HG03103 (cell line): Measurements from ENCODE around the gene GRAMD1B.
"Not testable (repeated sequence)": the region's sequence is repeated elsewhere in the genome, so short reads cannot be mapped to it uniquely, and the experiment has no call there.

Experiments used
- ATAC-seq: cut with Tn5 transposase; IDR thresholded peaks from one replicate; pipeline ENCODE4 v1.9.1; 2021; ENCODE audit warnings: low read depth; ENCODE audit not compliant: unreplicated experiment

The GRAMD1B gene

DNA sequence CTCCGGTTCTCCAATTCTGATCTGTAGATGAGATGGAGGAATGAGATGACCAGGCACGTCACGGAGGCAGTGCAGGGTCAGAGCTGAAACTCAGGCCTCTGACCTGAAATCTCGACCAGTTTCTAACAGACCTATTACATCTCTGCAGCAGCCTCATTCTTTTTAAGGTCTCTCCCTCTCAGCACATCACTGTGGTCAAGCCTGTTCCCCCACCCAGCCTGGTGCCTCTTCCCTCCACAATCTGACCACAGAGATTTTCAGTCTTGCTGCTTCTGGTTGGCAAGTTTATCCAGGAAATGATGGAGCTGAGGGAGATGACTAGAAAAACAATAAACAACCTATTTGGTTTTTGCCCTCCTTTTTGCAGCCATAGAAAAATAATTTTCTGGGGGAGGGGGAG, 9.5 kb downstream of the GRAMD1B start:
- ATAC-seq = no peak

DNA sequence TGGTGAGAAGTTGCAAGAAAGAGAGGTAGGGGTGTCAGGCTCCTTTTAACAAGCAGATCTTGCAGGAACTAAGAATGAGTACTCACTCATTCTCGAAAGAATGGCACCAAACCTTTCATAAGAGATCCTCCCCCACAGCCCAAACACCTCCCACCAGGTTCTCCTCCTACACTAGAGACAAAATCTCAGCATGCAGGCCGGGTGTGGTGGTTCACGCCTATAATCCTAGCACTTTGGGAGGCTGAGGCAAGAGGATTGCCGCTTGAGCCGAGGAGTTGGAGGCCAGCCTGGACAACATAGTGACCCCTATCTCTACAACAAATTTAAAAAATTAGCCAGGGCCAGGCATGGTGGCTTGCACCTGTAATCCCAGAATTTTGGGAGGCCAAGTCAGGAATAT, 11.1 kb downstream of the GRAMD1B start:
- ATAC-seq = no peak

DNA sequence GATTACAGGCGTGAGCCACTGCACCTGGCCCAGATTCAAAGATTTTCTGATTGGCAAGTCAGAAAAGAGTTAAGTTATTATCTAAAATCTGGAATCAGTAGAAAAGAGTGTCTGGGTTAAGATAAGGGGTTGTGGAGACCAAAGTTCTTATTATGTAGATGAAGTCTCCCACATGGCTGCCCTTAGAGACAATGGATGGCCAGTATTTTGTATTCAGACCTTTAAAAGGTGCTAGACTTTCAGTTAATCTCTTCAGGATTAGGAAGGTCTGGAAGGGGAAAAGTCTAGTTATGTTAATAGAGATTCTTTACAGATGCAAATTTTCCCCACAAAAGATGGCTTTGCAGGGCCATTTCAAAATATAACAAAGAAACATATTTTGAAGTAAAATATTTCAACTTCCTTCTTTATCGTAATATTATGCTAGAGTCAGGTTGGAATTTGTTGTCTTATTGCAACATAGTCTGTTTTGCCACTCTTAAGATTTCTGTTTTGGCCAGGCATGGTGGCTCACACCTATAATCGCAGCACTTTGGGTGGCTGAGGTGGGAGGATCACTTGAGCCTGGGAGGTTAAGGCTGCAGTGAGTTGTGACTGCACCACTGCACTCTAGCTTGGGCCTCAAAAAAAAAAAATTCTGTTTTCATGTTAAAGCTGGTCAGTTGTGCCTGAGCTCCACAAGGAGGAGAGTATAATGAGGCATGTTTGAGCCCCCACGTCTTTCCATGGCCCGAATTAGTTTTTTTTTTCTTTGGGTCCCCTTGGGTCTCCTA, 14.0 kb downstream of the GRAMD1B start:
- ATAC-seq = no peak

DNA sequence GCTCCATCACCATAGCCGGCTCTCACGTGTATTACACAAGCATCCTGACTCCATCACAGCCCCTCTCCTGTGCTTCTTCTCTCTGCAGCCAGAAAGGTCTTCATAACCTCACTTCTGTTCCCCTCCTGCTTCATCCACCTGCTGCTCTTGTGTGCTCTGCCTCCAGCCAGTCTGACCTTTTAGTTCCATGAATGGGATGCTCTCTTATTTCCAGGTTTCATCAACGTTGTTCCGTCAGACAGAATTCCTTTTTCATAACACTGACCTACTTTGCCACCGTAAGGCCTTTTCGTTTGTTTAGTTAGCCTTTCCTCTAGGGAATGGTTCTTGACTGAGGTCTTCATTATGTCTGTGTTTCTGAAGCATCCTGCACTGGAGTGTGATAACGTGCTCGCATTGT, 18.8 kb downstream of the GRAMD1B start:
- ATAC-seq = no peak

DNA sequence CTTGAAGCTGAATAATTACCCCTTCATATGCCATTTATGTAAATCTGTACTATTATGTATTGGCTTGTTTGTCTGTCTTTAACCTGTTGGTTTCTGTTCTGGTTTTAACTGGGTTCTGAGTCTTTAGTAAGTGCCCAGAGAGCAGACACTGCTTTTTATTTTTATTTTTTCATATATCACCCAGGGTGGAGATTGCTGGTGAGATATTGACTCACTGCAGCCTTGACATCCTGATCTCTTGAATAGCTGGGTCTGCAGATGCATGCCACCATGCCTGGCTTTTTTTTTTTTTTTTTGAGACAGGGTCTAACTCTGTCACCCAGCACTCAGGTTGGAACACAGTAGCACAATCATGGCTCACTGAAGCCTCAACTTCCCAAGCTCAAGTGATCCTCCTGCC, 19.4 kb downstream of the GRAMD1B start:
- ATAC-seq = no peak

DNA sequence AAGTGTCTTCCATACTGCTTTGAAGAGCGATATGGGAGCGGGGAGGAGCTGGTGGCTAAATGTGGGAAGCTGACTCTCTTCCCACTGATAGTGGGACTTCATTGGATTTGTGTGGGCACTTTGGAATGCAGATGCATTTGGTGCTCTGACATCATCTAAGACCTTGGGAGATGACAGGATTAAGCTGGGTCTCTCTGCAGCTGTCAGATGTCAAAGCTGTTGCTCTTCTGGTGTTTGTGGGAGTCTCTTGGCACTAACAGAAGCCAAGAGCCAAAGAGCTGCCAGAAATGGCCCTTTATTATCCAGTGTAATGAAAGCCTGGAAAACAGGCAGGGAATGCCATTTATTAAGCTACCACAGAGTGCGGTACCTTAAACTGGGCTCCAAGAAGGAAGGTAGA, 20.6 kb downstream of the GRAMD1B start:
- ATAC-seq = no peak

DNA sequence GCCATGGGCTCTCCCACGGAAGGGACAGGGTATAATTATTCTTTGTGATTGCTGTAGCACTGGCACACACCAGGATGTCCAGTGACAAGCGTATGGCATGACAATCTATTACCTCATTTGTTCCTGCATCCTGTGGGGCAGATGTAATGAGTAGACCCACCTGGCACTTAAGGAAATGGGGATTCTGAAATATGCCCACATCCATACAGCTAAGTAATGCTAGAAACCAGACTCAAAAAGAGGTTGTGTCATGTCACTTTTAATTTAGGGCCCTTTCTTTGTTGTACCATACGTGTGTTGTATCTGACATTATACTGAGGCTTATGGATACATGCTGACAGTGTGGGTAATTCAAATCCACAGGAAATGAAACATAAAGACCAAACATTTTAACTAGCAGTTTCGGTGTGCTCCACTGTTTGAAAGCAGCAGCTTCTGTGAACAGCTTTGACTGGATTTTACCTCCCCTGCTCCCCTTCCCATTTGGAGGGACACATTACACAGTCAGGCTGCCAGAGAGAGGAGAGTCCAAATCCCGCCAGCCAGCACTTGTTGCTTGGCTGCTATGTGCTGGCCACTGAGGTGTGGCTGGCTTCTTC, 21.2 kb downstream of the GRAMD1B start:
- ATAC-seq = no peak

DNA sequence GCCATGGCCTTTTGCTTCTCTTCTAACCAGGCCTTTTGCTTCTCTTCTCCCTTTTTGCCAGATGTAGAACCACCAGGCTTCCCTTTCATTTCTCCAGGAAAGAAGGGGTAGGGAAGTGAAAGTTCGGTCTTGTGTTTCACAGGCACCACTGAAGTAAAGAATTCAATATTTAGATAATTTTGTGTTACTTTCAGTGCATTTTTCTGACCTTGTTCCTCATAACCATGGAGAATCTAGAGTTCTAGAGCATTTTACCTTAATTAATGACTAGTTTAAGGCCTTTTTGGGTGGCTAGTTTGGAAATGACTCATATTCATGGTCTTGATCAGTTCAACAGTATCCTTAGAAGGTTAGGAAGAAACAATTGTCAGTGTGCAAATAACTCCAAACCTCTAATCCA, 22.7 kb downstream of the GRAMD1B start:
- ATAC-seq = no peak

DNA sequence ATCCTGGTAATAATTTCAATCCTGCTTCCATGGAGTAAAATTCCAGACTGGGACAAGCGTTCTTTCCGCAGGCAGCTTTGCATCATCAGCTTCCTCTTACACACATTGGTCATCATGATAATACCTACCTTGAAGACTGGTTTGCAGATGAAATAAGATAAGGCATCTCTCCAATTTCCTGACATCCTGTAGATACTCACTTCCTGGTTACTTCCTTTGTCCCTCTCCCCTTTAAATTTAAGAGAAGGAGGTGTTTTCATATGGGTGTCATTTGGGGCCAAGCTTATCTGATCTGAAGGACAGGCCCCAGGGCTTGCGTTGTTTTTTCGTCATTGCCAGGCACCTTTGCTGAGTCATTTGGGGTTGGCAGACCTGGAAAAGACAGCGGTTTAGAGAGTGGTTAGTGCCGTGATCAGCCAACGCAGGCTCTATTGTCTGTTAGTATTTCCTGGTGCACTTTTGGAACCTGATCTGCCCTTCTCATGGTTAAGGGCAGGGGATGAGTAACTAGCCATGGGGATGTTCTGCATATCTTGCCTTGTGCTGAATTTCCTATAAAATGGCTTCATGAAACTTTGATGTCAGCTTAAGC, 24.1 kb downstream of the GRAMD1B start:
- no peak for ATAC-seq

DNA sequence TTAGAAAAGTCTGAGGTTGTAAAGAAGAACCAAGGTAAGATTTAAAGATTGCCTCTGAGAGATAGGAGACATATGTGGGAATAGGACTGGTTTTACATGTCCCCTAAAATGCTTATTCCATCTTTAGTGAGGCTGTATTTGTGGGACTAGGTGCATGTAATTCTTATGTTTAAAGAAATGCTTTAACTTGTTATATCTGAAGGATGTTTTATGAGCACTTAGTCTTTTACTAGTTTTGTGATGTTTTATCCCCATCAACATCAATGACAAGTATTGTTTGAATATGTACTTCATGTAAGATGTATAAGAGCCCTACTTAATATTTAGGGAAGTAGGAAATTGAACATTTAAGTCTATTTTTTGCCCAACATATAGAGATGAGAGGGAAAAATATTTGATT, 24.7 kb downstream of the GRAMD1B start:
- no peak for ATAC-seq

DNA sequence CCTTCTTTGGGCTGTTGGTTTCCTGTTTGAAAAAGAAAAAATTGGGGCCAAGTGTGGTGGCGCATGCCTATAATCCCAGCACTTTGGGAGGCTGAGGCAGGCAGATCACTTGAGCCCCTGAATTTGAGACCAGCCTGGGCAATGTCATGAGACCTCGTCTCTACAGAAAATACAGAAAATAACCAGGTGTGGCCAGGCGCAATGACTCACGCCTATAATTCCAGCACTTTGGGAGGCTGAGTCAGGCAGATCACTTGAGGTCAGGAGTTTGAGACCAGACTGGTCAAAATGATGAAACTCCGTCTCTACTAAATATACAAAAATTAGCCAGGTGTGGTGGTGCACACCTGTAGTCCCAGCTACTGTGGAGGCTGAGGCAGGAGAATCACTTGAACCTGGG, 26.4 kb downstream of the GRAMD1B start:
- ATAC-seq = not testable (repeated sequence)

DNA sequence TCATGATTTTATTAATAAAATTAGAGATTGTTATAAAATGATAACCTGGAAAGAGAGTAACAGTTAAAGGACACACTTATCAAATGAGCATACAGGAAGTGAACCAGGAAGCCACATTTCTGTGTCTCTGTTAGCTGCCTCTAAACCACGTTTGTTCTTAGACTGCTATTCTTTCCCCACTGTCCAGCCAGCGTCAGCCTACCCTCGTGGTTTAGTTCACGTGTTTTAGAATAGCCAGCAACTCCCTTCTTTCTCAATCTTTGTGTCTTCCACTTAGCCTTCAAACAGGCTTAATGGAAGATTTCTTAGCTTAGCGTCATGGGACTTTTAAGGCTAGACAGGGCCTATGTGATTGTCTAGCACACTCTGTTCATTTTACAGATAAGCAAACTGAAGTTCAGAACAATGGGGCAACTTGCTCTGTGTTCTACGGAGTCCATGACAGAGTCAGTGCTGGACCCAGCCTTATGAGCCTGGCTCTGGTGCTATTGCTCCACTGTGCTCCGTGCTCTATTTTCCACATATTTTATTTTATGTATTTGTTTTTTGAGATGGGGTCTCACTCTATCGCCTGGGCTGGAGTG, 27.2 kb downstream of the GRAMD1B start:
- ATAC-seq = no peak

DNA sequence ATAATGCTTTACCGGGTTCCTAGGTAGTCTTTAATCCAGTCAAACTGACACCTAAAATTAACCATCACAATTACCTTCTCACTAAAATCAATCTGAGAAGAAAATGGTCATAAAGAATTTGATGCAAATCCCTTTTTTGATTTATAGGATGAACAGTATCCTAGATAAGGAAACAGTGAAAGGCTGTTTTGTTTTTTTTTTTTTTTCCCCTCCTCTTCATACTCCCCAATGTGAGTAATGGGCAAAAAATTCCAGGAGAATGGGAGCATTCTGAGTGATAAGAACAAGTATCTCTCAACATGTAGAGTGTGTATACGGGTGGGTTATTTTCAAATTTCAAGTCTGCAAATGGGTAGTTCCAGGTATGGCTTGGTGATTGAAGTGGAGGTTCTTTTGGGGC, 28.4 kb downstream of the GRAMD1B start:
- no peak for ATAC-seq

DNA sequence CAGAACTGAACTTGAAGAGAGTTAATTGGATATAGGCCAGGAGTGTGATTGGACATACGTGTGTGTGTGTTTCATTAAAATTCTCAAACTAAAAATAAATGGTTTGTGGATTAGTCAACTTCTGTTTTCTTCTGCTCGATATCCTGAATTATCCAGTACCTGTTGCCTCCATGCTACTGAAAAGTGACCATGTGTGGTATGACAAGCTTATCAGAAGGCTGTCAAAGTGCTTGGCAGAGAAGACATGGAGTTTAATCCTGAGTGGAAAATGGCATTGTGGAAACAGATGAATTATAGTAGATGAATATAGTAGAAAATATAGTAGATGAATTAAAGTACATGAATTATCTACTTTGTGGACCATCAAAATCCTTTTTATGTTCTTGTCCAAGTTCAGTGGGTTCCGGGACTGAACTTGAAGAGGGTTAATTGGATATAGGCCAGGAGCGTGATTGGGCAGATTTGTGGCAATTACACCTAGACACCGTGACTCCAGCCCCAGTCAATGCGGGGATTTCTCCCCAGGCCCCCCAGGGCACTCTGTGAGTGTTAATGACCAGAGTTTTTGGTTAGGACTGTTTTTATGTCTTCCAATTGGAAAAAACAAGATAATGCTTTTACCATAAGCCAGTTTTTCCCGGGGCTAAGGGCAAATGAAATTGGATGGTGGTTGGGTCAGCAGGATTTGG, 30.1 kb downstream of the GRAMD1B start:
- no peak for ATAC-seq

DNA sequence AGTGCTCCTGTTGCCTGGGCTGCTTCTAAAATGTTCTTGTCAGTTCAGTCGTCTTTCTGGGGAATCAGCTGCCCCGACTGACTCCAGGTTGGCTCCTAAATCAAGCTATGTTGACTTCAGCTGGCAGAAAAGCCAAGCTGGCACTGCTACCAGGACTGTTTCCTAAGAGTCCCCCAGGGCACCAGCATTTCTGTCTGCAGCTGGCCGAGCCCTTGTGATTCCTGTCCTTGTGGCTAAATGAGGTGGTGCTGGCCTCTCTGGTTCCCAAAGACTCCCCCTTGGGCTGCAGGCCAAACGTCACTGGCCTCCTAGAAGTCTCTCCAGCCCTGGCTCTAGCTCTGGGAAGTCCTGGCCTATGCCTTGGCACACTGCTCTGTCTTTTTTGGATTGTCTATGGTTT, 31.1 kb downstream of the GRAMD1B start:
- ATAC-seq = no peak

DNA sequence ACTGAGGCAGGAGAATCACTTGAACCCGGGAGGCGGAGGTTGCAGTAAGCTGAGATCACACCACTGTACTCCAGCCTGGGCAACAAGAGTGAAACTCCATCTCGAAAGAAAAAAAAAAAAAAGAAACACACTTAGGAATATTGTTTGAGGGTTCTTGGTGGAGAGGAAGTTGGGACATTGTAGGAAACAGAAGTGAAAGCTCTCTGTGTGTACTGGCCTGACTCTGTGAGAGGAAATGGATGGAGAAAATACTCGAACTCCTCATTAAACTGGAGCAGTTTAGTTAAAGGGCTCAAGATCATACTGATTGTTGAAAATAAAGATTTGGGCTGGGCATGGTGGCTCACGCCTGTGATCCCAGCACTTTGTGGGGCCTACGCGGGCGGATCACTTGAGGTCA, 35.6 kb downstream of the GRAMD1B start:
- not testable (repeated sequence) for ATAC-seq

DNA sequence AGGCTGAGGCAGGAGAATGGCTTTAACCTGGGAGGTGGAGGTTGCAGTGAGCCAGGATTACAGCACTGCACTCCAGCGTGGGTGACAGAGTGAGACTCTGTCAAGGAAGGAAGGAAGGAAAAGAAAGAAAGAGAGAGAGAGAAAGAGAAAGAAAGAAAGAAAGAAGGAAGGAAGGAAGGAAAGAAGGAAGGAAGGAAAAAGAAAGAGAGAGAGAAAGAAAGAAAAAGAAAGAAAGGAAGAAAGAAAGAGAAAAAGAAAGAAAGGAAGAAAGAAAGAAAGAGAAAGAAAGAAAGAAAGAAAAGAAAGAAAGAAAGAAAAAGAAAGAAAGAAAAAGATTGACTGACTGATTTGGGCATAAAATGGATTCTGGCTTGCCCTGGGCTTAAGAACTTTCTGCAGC, 36.1 kb downstream of the GRAMD1B start:
- ATAC-seq = not testable (repeated sequence)

DNA sequence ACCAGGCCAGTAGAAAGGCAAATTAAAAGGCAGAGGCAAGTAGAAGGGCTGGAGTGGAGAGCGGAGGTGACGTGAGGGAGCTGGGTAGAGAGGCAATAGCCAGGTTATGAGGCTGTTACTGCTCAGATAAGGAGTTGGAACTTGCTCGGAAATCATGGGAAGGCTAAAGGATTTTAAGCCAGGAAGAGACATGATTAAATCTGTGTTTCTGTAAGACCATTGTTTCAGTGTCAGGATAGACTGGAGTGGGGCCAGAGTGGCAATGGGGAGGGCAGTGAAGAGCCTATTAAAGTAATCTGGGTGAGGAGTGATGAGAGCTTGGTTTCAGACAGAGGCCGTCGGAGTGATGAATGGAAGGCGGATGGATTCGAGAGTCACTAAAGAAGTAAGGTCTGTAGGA, 39.0 kb downstream of the GRAMD1B start:
- no peak for ATAC-seq

DNA sequence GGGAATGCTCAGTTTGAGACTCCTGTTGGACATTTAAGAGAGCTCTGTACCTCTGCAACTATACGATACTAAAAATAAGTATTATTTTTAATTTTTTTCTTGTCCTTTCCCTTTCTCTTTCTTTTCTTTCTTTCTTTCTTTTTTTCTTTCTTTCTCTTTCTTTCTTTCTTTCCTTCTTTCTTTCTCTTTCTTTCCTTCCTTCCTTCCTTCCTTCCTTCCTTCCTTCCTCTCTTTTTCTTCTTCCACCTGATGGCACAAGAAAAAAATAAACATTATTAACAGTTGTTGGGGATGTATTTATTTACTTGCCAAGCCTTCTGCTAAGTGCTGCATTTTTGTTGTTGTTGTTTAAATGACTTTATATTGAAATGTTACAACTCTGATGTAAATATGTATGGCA, 39.5 kb downstream of the GRAMD1B start:
- ATAC-seq = no peak

DNA sequence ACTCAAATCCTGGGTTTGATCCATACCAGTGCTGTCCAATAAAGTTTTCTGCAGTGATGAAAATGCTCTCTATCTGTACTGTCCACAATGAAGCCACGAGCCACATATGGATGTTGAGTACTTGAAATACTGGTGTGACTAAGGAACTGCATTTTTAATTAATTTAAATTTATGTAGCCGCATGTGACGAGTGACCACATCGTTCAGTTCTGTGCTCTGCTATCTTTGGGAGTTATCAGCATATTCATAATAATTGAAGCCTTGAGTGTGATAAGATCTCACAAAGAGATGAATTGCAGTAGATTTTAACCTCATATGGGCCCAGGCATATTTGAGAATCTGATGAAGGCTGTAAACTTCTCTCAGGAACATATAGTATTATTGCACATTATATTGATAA, 40.8 kb downstream of the GRAMD1B start:
- ATAC-seq = no peak

DNA sequence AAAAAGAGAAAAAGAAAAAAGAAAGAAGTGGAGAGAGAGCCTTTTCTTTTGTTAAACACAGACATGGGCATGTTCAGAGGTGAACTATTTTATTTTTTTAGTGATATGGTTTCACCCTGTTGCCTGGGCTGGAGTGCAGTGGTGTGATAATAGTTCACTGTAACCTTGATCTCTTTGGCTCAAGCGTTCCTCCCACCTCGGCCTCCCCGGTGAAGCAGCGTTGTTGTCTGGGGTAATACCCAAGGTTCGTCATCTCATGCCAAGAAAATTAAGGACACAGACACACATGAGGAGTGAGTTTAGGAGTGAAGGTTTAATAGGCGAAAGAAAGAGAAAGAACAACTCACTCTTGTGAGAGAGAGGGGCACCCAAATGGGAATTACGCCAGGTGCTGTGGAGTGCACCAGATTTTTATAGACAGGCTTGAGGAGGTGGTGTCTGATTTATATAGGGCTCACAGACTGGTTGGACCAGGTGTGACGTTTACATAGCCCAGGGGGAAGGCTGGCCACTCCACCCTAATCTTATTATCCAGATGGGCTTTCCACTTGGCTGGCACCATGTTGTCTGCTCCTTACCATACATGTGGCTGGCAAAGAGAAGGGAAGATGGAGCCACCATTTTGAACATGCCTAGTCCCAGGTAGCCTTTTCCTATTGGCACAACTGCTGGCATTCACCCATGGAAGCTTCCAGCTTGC, 42.3 kb downstream of the GRAMD1B start:
- no peak for ATAC-seq
